ENCODE results near the gene POLR2A.
"Not testable (repeated sequence)": the region's sequence is repeated elsewhere in the genome, so short reads cannot be mapped to it uniquely, and the experiment has no call there.

Gene POLR2A

GRCh38 chr17:7479213-7480088 is 4.7 kb upstream of the POLR2A start, which contains the start of gene ZBTB4:
Gene ZBTB4, minus strand, starts transcription at chr17:7479631. Its CDS starts 12,830 bp downstream, at chr17:7466801.
- no peak for DNase-seq

DNA sequence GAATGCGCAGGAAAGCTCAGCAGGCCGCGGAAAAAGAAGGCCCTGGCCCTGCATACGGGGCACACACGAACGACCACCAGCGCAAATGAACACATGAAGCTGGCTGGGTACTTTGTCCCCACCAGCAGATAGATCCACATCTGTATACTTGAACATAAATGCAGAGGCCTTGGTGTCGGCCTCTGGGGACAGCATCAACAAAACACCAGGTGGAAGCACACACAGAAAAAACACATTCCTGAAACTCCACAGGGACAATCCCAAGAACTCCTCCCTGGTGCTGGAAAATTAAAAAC is 4.1 kb upstream of the POLR2A start:
- DNase-seq, result no peak

DNA sequence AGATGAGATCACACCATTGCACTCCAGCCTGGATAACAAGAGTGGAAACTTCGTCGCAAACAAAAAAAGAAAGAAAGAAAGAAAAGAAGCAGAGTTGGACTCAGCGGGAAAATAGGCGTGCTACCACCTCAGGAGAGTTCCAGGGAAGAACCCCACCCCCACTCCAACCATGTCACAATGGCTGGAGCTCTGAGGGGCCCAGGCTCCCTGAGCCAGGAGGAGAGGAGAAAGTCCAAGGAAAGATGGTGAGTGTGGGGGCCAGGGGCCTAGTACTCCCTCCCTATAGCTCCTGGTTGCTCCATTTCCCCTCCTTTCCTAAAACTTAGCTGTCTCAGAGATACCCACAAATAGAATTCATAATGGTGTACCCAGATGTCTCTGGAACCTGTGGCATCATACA is 2.9 kb upstream of the POLR2A start, which contains the start of gene SLC35G6:
Gene SLC35G6, plus strand, starts transcription at position 172 of the 400 bp plus-strand sequence. Its CDS starts 71 bp downstream, at position 243.
- not testable (repeated sequence) for DNase-seq

- DNase-seq, result not testable (repeated sequence)
Observed at GRCh38 chr17:7481842-7482741, 2.1 kb upstream of the POLR2A start.

DNA sequence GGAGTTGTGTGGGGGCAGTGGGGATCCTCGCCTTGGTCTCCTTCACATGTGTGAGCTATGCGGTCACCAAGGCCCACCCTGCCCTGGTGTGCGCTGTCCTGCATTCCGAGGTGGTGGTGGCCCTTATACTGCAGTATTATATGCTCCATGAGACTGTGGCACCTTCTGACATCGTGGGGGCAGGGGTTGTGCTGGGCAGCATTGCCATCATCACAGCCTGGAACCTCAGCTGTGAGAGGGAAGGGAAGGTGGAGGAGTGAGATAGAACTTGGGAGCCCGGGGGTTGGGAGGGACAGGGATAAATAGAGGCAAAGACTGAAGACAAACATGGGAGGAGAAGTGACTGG is 1.5 kb upstream of the POLR2A start:
- not testable (repeated sequence) for DNase-seq

GRCh38 chr17:7483255-7484066 is 705 bp upstream of the POLR2A start:
- peak; percentile 84 for DNase-seq

DNA sequence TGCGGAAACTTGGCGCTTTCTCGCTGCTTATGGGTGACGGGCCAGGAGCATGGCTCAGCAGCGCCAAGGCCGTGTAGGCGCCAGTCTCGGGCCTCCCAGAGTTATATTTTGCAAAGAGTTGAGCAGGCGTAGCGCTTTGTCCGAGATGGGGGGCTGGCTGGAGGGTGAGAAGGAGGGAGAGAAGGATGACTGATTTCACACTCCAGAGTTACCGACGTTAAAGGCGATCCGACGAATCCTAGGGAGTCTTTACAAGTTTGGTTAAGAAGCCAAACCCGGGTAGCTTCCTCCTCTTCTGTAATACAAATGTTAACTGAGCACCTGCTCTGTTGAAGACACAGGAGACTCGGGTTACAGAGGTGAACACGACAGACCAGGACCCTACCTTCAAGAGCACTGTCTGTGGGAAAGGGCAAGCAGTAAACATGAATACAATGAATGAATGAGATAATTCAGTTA is 782 bp downstream of the POLR2A start:
- DNase-seq, result no peak

- no peak for DNase-seq
Observed at GRCh38 chr17:7486181-7486580, 2.0 kb downstream of the POLR2A start.

DNA sequence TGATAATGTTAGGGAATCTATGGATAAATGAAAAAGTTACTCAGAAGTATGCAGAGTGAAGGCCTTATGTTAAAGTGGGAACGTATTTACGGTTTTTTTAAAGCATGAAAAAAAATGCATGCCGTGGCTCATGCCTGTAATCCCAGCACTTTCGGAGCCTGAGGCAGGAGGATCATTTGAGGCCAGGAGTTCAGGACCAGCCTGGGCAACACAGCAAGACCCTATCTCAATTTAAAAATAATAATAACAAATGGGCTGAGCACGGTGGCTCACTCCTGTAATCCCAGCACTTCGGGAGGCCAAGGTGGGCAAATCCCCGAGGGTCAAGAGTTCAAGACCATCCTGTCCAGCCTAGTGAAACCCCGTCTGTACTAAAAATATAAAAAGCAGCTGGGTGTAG is 6.0 kb downstream of the POLR2A start:
- no peak for DNase-seq

- no peak for DNase-seq
Observed at GRCh38 chr17:7491583-7491982, 7.4 kb downstream of the POLR2A start.

GRCh38 chr17:7493941-7494340 is 9.8 kb downstream of the POLR2A start:
- no peak for DNase-seq

DNA sequence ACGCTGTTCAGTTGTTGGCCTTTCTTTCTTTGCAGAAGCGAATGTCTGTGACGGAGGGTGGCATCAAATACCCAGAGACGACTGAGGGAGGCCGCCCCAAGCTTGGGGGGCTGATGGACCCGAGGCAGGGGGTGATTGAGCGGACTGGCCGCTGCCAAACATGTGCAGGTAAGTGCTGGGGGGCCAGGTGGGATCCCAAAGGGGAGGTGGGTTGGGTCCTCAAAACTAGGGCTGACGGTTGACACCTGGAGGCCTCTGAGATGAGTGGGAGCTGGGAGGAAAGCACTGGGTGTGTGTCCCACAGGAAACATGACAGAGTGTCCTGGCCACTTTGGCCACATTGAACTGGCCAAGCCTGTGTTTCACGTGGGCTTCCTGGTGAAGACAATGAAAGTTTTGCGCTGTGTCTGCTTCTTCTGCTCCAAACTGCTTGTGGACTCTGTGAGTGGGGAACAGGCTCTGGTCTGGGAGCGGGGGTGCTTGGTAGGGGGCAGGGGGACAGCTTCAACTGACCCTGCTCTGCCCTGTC is 11.8 kb downstream of the POLR2A start:
- DNase-seq, result no peak

GRCh38 chr17:7496470-7497183 is 12.5 kb downstream of the POLR2A start:
- DNase-seq, result no peak

GRCh38 chr17:7497228-7497627 is 13.1 kb downstream of the POLR2A start:
- no peak for DNase-seq

DNA sequence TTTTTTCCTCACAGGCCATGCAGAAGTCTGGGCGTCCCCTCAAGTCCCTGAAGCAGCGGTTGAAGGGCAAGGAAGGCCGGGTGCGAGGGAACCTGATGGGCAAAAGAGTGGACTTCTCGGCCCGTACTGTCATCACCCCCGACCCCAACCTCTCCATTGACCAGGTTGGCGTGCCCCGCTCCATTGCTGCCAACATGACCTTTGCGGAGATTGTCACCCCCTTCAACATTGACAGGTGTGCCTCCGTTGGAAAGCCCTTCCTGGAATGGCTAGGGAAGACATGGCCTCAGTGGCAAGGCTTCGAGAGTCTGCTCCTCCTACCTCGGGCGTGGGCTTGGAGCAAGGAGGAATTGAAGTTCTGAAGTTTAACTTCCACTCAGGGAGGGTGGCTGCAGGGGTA is 13.5 kb downstream of the POLR2A start:
- no peak for DNase-seq

DNA sequence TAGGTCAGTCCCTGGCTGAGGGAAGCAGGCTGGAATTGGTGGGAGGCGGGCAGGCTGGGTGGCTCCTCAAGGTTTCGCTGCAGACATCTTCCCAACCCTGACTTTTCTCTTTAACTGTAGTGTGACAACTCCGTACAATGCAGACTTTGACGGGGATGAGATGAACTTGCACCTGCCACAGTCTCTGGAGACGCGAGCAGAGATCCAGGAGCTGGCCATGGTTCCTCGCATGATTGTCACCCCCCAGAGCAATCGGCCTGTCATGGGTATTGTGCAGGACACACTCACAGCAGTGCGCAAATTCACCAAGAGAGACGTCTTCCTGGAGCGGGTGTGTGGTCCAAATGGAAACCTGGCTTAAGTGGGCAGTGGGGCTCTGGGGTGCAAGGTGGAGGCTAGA is 15.0 kb downstream of the POLR2A start:
- no peak for DNase-seq

- DNase-seq, result no peak
Observed at GRCh38 chr17:7501729-7502128, 17.6 kb downstream of the POLR2A start.

DNA sequence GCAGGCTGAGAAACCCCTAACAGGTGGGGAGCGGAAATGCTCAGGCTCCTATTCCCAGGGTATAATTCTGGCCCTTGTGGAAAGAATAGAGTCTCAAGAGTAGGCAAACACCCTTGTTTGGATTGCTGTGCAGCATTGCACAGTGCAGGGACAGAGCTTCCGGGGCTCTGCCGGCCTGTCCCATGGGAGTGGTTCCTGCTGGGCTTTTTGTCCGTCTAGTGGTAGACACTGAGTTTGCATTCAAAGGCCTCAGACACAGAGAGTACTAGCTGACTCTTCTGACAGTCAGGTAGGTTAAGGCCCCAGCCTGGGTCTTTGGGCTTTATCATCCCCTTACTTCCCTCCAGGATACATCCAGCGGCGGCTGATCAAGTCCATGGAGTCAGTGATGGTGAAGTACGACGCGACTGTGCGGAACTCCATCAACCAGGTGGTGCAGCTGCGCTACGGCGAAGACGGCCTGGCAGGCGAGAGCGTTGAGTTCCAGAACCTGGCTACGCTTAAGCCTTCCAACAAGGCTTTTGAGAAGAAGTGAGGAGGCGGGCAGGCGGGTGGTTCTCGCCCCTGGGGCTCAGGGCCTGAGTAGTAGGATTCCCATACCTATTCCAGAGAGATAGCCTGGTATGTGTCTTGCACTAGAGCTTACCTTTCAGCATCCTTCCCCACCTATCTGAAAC is 18.1 kb downstream of the POLR2A start:
- DNase-seq, result no peak

GRCh38 chr17:7502987-7503386 is 18.8 kb downstream of the POLR2A start:
- no peak for DNase-seq

GRCh38 chr17:7503521-7503920 is 19.4 kb downstream of the POLR2A start:
- DNase-seq, result no peak

DNA sequence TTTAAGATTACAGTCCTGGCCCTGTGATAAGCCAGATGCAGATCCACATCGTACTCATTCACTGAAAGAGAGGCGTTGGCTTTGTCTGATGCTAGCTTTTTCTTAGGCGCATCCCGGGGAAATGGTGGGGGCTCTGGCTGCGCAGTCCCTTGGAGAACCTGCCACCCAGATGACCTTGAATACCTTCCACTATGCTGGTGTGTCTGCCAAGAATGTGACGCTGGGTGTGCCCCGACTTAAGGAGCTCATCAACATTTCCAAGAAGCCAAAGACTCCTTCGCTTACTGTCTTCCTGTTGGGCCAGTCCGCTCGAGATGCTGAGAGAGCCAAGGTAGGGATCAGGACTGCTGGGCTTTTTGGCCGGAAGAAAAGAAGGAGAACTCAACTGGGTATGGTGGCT is 24.0 kb downstream of the POLR2A start:
- no peak for DNase-seq
